Prostate gland (tissue), 2 donors: Measurements from ENCODE around the gene MGME1. TPM values are rescaled to one million over a fixed set of nuclear protein-coding genes. Genes with fewer than 3 reads are reported as not detected.

Experiments used
- DNase-seq: peaks from one replicate; pipeline ENCODE4 v3.0.0-alpha.2; 2019; ENCODE audit warnings: low spot score
- H3K27ac ChIP-seq, 2 donors: fragments of 200-600 bp; sonication (generic); 2 replicates each; pipeline ENCODE4 v1.5.1; 2017 to 2019
- H3K27me3 ChIP-seq: fragments of 200-600 bp; sonication (generic); replicated peaks from 2 replicates; pipeline ENCODE4 v1.5.1; 2019; ENCODE audit not compliant: insufficient read depth
- H3K36me3 ChIP-seq, 2 donors: fragments of 200-600 bp; sonication (generic); 1 replicate in 1 of 2; 2 replicates in 1 of 2; pipeline versions ENCODE4 v1.5.1 to v1.8.1; 2017 to 2019
- H3K4me1 ChIP-seq: fragments of 200-600 bp; sonication (generic); replicated peaks from 2 replicates; pipeline ENCODE4 v1.5.1; 2019
- H3K4me3 ChIP-seq, 2 donors: fragments of 200-600 bp; sonication (generic); 2 replicates each; pipeline ENCODE4 v1.5.1; 2017 to 2019
- H3K9me3 ChIP-seq: fragments of 200-600 bp; sonication (generic); 2 replicates; pipeline ENCODE4 v1.5.1; 2017
- CTCF ChIP-seq, 4 experiments: fragments of 200-600 bp in 2 of 4; fragments of 450-650 bp in 2 of 4; sonication (generic) in 2 of 4; IDR thresholded peaks; 1 replicate in 3 of 4; 2 replicates in 1 of 4; pipeline ENCODE4 v1.5.1; 2016 to 2019; ENCODE audit warnings: antibody characterized with exemption in 4 of 4, mild to moderate bottlenecking in 2 of 4, moderate library complexity in 2 of 4
- POLR2A ChIP-seq: fragments of 450-650 bp; IDR thresholded peaks from one replicate; pipeline ENCODE4 v1.6.1; 2016; ENCODE audit warnings: antibody characterized with exemption, mild to moderate bottlenecking
- POLR2AphosphoS5 ChIP-seq: sonication (generic); formaldehyde crosslinking; IDR thresholded peaks from one replicate; pipeline ENCODE4 v1.6.1; 2017; ENCODE audit warnings: antibody characterized with exemption
- WGBS: methylation state at CpG from one replicate; pipeline ENCODE4 v1.1.5; 2018; 5-methylcytosine and 5-hydroxymethylcytosine counted together
- intact Hi-C: fragments of 100-400 bp; cut with DNase I; formaldehyde crosslinking; loops from one replicate; pipeline ENCODE4 v1.14.2; 2022
- total RNA-seq, 2 donors: library from RNA; depleted of rRNA; stranded (reverse); fragments of >200 nt; gene quantifications; one replicate each; pipeline ENCODE4 v1.1.0, GENCODE V29; 2016

The MGME1 gene
- total RNA-seq, 2 donors from 2014 or later, result 11.1 to 15.5 TPM

GRCh38 chr20:18001131-18001921 is 32.5 kb downstream of the MGME1 start:
- peak in 2 of 4 experiments; percentile 12 to 34 for TF ChIP-seq CTCF (IDR thresholded peaks at IDR 0.05)
- peak; percentile 93 for TF ChIP-seq POLR2AphosphoS5
- TF ChIP-seq POLR2A, result no peak
- no peaks in the 10 kb centered on the region for H3K4me1 ChIP-seq
- peak; percentile 89 for DNase-seq
- no peaks in the 10 kb centered on the region for H3K36me3 ChIP-seq
- no peak overlapping the region for H3K4me3 ChIP-seq
- H3K27ac ChIP-seq, result peak overlapping the region; percentile 47 to 71
- no peaks in the 10 kb centered on the region for H3K9me3 ChIP-seq
- intact Hi-C loops, result loop anchor here (10.0 kb wide), 1 partner anchor 133 kb away; the partner anchor contains the start of genes KAT14 and PET117
- no peaks in the 10 kb centered on the region for H3K27me3 ChIP-seq
- WGBS, result 41% methylated on average over 10 of the region's 10 CpGs

GRCh38 chr20:18003897-18004296 is 35.1 kb downstream of the MGME1 start:
- DNase-seq, result no peak
- intact Hi-C loops, result loop anchor here (10.0 kb wide), 1 partner anchor 131 kb away; the partner anchor contains the start of genes KAT14 and PET117
- no peak overlapping the region for H3K27ac ChIP-seq
- H3K27me3 ChIP-seq, result no peaks in the 10 kb centered on the region
- H3K4me3 ChIP-seq, result no peak overlapping the region
- WGBS, result 62% methylated on average over 5 of the region's 5 CpGs
- no peak for TF ChIP-seq POLR2A
- TF ChIP-seq POLR2AphosphoS5, result no peak
- no peak for TF ChIP-seq CTCF (IDR thresholded peaks at IDR 0.05)
- no peaks in the 10 kb centered on the region for H3K36me3 ChIP-seq
- H3K4me1 ChIP-seq, result no peaks in the 10 kb centered on the region
- H3K9me3 ChIP-seq, result no peaks in the 10 kb centered on the region

- H3K27ac ChIP-seq, result no peak overlapping the region
- WGBS, result 60% methylated on average over 8 of the region's 8 CpGs
Measured at GRCh38 chr20:18004384-18005031, 35.7 kb downstream of the MGME1 start.

GRCh38 chr20:18005170-18005989 is 36.6 kb downstream of the MGME1 start:
- peak overlapping the region; percentile 43 to 47 for H3K27ac ChIP-seq
- WGBS, result 88% methylated on average over 21 of the region's 21 CpGs

More at GRCh38 chr20:18004384-18005031, 35.7 kb downstream of the MGME1 start:
- H3K4me3 ChIP-seq, result no peak overlapping the region
- H3K9me3 ChIP-seq, result no peaks in the 10 kb centered on the region
- intact Hi-C loops, result loop anchor here (10.0 kb wide), 1 partner anchor 130 kb away; the partner anchor contains the start of genes KAT14 and PET117
- no peaks in the 10 kb centered on the region for H3K27me3 ChIP-seq
- H3K36me3 ChIP-seq, result no peaks in the 10 kb centered on the region
- no peak for TF ChIP-seq POLR2A
- no peak for TF ChIP-seq CTCF (IDR thresholded peaks at IDR 0.05)
- peak; percentile 10 for TF ChIP-seq POLR2AphosphoS5
- no peaks in the 10 kb centered on the region for H3K4me1 ChIP-seq
- no peak for DNase-seq

More at GRCh38 chr20:18005170-18005989, 36.6 kb downstream of the MGME1 start:
- Histone ChIP-seq H3K4me1 (no peaks in the 10 kb centered on the region), H3K27me3 (no peaks in the 10 kb centered on the region), H3K4me3 (no peak overlapping the region), H3K9me3 (no peaks in the 10 kb centered on the region), H3K36me3 (no peaks in the 10 kb centered on the region)
- intact Hi-C loops, result loop anchor here (10.0 kb wide), 1 partner anchor 129 kb away; the partner anchor contains the start of genes KAT14 and PET117
- no peak for TF ChIP-seq CTCF (IDR thresholded peaks at IDR 0.05)
- no peak for TF ChIP-seq POLR2A
- TF ChIP-seq POLR2AphosphoS5, result no peak
- no peak for DNase-seq
